GM18868 (cell line): ENCODE results near the gene TASOR.

Experiments
- ATAC-seq: cut with Tn5 transposase; IDR thresholded peaks from one replicate; pipeline ENCODE4 v1.9.1; 2021; ENCODE audit warnings: mild to moderate bottlenecking, moderate library complexity; ENCODE audit not compliant: unreplicated experiment

Gene TASOR

GRCh38 chr3:56689303-56689702 is 6.2 kb upstream of the TASOR start:
- ATAC-seq, result no peak

GRCh38 chr3:56688191-56688590 is 5.1 kb upstream of the TASOR start:
- no peak for ATAC-seq

- ATAC-seq, result no peak
Measured at GRCh38 chr3:56684029-56684428, 964 bp upstream of the TASOR start.

- ATAC-seq, result peak; percentile 80
Measured at GRCh38 chr3:56682462-56683121, 473 bp downstream of the TASOR start.

- no peak for ATAC-seq
Measured at GRCh38 chr3:56681984-56682461, 1.0 kb downstream of the TASOR start.

- ATAC-seq, result no peak
Measured at GRCh38 chr3:56680054-56680580, 2.9 kb downstream of the TASOR start.

- no peak for ATAC-seq
Measured at GRCh38 chr3:56677286-56677685, 5.8 kb downstream of the TASOR start.

GRCh38 chr3:56673781-56674457 is 9.1 kb downstream of the TASOR start:
- ATAC-seq, result no peak

- no peak for ATAC-seq
Measured at GRCh38 chr3:56667973-56668579, 15.0 kb downstream of the TASOR start.

GRCh38 chr3:56664823-56665222 is 18.2 kb downstream of the TASOR start:
- ATAC-seq, result no peak

- no peak for ATAC-seq
Measured at GRCh38 chr3:56655709-56656108, 27.4 kb downstream of the TASOR start.

- ATAC-seq, result no peak
Measured at GRCh38 chr3:56654460-56654859, 28.6 kb downstream of the TASOR start.

- ATAC-seq, result no peak
Measured at GRCh38 chr3:56645407-56645806, 37.7 kb downstream of the TASOR start.

- no peak for ATAC-seq
Measured at GRCh38 chr3:56633602-56634535, 49.2 kb downstream of the TASOR start.
